ENCODE measurements around the gene SERPINB7.
"Not testable (repeated sequence)": the region's sequence is repeated elsewhere in the genome, so short reads cannot be mapped to it uniquely, and the experiment has no call there.

SERPINB7 gene, protein sequence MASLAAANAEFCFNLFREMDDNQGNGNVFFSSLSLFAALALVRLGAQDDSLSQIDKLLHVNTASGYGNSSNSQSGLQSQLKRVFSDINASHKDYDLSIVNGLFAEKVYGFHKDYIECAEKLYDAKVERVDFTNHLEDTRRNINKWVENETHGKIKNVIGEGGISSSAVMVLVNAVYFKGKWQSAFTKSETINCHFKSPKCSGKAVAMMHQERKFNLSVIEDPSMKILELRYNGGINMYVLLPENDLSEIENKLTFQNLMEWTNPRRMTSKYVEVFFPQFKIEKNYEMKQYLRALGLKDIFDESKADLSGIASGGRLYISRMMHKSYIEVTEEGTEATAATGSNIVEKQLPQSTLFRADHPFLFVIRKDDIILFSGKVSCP

DNA sequence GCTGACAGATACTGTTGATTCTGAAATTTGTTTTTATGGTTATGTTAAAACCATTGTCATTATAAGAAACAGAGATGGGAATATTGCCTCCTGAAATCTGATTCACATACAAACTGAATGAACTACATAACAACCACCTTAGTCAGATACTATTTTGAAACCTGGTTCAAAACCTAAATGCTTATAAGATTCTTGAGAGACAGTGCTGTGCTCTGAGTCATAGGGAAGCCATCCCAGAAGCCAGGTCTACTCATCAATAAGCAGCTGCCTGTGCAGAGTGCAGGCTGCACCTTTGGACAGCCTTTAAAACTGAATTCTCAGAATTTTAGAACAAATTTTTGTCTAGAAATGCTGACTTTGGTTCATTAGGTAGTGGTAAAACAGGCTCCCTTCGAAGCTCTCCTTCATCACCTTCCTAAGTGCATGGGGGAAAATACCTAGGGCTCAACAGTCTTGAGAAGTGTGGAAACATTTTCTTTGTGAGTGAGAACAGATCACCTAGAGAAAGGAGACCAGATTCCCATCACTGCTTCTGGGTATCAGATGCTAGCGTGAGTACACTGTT lies at the start of gene SERPINB7:
Gene SERPINB7, plus strand, starts transcription at position 253 of the 565 bp plus-strand sequence. CDS start 6,955 bp downstream, outside the sequence.
- DNase-seq (ENCODE audit: low read depth), result no peak

DNA sequence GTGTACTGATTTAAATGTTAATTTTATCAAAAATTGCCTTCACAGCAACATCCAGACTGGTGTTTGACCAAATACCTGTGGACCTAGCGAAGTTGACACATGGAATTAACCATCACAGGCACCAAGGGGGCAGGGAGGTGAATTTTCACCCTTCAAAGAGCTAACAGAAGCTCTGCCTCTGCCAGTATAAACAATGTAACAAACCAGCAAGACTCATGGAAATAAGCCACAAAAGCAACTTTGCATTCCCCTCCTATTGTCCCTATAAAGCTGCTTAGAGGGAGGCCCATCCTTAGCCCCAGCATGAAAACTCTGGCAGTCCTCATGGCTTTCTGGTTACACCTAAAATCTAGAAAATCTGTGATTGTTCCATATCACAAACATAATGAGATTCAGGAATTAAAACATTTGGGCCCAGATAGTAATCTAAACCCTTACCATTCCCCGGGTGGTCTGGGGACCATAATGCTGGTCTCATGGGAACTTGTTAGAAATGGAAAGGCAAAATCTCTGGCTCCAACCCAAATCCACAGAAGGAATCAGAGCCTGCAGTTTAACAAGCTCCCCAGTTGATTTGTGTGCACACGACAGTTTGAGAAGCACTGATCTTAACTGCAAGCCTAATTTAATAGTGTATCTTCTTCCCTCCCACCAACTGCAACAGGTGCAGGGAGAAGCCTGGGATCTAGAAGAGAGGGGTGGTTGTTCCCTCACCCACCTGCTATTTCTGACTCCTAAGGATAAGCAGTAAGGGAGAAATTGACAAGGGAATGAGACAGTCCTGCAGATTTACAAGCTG lies 49.3 kb upstream of the SERPINB7 start:
- no peak for DNase-seq (ENCODE audit: low read depth)

- DNase-seq (ENCODE audit: low read depth), result no peak
Observed at GRCh38 chr18:63730773-63731172, 44.4 kb upstream of the SERPINB7 start.

DNA sequence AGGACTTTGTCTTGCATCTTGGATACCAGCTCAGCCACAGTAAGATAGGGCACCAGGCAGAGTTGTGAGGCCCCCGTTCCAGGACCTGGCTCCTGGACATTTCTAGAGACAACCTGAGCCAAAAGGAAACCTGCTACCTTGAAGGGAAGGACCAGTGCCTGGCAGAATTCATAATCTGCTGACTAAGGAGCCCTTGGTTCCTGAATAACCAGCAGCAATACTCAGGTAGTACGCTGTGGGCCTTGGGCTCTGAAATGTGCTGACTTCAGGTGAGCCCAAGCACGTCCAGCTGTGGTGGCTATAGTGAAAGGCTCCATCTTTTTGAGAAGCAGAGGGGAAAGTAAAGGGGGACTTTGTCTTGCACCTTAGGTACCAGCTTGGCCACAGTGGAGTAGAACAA lies 44.0 kb upstream of the SERPINB7 start:
- no peak for DNase-seq (ENCODE audit: low read depth)

DNA sequence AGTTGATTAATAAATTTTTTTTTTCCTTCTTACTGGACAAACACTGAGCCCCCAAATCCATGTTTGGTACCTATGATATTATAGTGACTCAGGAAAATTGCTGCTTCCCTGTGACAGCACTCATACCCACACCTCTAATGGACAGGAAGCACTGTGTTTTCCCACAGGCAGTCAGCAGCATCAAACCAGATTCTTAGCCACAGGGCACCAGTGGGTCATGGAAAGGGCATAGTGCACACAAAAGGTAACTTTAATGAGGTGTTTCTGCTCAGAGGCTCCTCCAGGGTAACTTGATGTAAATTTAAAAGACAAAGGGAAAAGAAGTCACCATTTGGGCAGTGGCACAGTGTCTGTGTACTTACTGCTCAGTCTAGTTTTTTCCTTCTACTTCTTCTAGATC lies 38.3 kb upstream of the SERPINB7 start:
- DNase-seq (ENCODE audit: low read depth), result no peak

DNA sequence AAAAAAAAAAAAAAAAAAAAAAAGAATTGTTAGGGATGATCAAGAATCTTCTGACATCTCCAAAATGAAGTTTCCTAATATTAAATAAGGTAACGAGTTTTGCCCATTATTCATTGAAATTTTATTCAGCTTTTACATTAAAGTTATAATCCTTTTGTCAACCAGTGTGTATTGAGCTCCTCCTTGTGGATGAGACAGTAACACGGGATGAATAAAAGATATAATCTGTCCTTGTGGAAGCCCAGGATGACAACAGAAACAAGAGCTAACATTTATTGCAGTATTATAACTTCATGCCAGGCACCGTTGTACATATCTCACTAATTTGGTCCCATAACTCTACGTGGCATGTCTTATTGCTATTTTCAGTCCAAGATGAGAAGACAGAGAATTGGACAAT lies 33.4 kb upstream of the SERPINB7 start:
- DNase-seq (ENCODE audit: low read depth), result no peak

- no peak for DNase-seq (ENCODE audit: low read depth)
Observed at GRCh38 chr18:63747006-63747405, 28.2 kb upstream of the SERPINB7 start.

GRCh38 chr18:63749489-63749888 lies 25.7 kb upstream of the SERPINB7 start:
- no peak for DNase-seq (ENCODE audit: low read depth)

GRCh38 chr18:63752636-63753035 lies 22.6 kb upstream of the SERPINB7 start:
- no peak for DNase-seq (ENCODE audit: low read depth)

- DNase-seq (ENCODE audit: low read depth), result no peak
Observed at GRCh38 chr18:63753676-63754075, 21.5 kb upstream of the SERPINB7 start.

- no peak for DNase-seq (ENCODE audit: low read depth)
Observed at GRCh38 chr18:63757541-63757940, 17.7 kb upstream of the SERPINB7 start.

GRCh38 chr18:63758615-63759240 lies 16.5 kb upstream of the SERPINB7 start:
- no peak for DNase-seq (ENCODE audit: low read depth)

GRCh38 chr18:63759786-63760185 lies 15.4 kb upstream of the SERPINB7 start:
- not testable (repeated sequence) for DNase-seq (ENCODE audit: low read depth)

GRCh38 chr18:63762518-63762917 lies 12.7 kb upstream of the SERPINB7 start:
- no peak for DNase-seq (ENCODE audit: low read depth)

- DNase-seq (ENCODE audit: low read depth), result no peak
Observed at GRCh38 chr18:63763831-63764600, 11.2 kb upstream of the SERPINB7 start.

DNA sequence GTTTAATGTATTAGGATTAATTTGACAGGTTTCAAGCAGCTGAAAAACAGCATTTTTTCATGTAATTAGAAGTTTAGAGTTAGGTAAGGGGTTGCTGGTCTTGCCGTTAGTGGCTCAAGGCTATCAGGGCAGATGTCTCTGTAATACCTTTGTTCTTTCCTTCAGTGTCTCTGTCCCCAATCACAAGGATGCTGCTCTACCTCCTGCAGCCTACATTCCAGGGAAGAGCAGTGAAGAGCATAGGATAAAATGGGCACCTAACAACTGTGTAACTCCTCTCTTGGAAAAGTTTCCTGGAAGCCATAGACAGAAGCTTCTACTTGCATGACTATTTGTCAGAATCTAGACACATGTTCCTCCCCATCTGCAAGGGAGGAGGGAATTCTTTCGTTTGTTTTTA lies 9.4 kb upstream of the SERPINB7 start:
- DNase-seq (ENCODE audit: low read depth), result no peak

DNA sequence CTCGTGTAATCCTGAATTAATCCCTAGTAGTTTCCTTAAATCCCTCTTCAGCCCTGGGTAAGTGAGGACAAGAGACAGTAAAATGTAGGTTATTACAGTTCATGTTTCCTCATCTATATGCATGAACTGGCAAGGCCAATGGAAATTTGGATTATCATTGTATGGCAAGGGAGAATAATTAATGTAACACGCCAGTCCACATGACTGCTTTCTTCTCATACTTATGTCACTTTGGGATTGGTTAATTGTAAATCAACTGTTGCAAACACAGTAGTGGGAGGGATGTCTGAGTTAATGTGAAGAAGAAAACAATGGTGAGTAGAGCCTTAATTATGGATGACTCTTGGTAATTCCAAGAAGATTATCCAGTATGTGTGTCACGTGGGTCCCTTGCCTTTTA lies 1.7 kb upstream of the SERPINB7 start:
- no peak for DNase-seq (ENCODE audit: low read depth)

DNA sequence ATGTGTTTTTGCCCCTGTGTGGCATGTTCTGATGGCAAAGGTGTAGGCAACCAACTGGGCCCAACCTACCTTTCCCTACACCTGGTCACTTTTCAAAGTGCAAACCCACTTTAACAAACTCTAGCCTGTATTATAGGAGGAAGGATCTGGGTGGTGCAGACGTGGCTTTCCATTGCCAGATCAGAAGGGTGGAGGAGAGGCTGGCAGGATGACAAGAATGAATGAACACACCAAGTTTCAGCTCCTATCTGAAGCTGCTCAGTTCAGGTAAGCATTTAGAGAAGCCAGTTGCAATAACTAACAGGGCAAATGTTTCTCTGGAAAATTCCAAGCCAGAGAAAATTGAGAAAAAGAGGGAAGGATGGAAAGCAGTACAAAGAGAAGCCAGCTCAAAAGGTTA lies 707 bp upstream of the SERPINB7 start:
- no peak for DNase-seq (ENCODE audit: low read depth)

DNA sequence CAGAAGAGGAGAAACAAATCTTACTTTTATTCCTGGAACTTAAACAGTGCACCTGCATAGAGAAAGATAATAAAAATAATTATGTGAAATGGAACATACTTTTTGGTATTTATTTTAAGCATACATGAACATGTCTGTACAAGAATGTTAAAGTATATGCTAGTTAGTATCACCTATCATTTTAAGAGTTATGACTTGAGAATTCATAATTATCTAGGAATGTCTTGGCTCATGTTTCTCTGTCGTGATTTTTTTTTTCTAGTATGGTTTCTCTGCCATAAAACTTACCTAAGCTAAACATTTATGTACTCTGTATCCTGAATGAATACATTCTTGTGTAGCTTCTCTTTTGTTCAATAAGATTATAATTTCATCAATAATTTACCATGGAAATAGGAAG lies 4.2 kb downstream of the SERPINB7 start:
- DNase-seq (ENCODE audit: low read depth), result no peak

DNA sequence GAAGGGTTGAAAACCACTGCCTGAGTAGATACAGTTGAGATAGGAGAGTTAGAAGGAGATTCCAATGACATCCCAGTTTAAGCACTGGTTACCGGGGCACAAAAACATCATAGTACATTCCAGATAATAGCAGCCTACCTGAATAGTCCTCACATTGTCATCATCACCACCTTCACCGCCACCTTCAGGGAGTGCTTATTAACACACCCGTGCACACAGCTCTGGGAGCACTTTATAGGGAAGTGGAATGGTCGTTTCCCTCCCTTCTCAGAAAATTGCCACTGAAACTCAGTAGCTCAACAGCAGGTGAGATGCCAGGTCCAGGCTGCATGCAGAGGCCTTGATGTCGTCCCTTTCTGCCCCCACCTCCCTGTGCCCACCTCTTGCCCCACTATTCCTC lies 8.2 kb downstream of the SERPINB7 start:
- DNase-seq (ENCODE audit: low read depth), result no peak

DNA sequence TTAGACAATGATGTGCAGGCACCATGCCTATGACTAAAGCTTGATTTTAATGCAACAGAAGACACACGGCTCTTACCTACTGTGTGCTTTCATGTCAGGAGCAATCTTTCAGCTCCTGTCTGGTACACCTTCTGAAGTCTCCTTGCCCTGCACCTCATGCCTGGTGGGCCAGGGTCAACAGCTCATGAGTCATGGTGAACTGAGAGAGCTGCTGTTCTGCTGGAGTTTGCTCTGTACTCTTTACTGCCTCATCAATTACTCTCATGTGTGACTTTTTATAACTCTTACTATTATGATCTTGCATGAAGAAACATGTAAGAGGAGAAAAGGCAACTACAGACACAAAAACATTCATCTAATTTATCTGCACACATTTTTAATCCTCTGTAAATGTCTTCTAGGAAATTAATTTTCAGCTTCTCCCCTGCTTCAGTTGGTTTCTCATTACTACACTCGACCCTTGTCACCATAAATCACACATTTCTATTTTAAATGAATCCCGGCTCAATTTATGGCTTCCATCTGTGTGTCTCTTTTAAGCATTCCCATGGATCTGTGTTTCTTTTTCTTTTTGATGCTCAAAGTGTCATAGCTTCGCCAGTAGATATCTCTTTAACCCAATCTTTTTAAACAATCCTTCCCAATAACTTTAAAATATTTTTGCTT lies 9.7 kb downstream of the SERPINB7 start:
- no peak for DNase-seq (ENCODE audit: low read depth)

Data from stimulated activated CD8-positive, alpha-beta memory T cell treated with anti-CD3 and anti-CD28 coated beads, Interleukin-7, amount 100 ng/mL, for 24 hours (primary cell).